Activated naive CD4-positive, alpha-beta T cell treated with anti-CD3 and anti-CD28 coated beads for 36 hours (primary cell): ENCODE measurements around the gene SAMD9. TPM values are rescaled to one million over a fixed set of nuclear protein-coding genes. Genes with fewer than 3 reads are reported as not detected.

ENCODE experiments used
- CTCF ChIA-PET: fragments of 350-600 bp; sonication (Branson Sonifier 250); formaldehyde crosslinking; loops from one replicate; lab custom pipeline; 2021; ENCODE audit warnings: antibody characterized with exemption; lab: Charles Lee
- DNase-seq: peaks from one replicate; pipeline ENCODE4 v3.0.0-alpha.2; 2020
- H3K27ac Mint-ChIP-seq: one replicate; pipeline ENCODE4 v1.8.0; 2021; ENCODE audit warnings: mild to moderate bottlenecking, mixed read lengths
- H3K27me3 Mint-ChIP-seq: one replicate; pipeline ENCODE4 v1.8.0; 2021; ENCODE audit warnings: low read depth, mixed read lengths
- H3K36me3 Mint-ChIP-seq: one replicate; pipeline ENCODE4 v1.8.0; 2021; ENCODE audit warnings: low read depth, mixed read lengths
- H3K4me1 Mint-ChIP-seq: one replicate; pipeline ENCODE4 v1.8.0; 2021; ENCODE audit warnings: low read depth, mixed read lengths
- H3K4me3 Mint-ChIP-seq: one replicate; pipeline ENCODE4 v1.8.0; 2021; ENCODE audit warnings: mild to moderate bottlenecking, moderate library complexity, mixed read lengths
- H3K9me3 Mint-ChIP-seq: one replicate; pipeline ENCODE4 v1.8.0; 2021; ENCODE audit warnings: mixed read lengths
- intact Hi-C: fragments of 100-400 bp; cut with micrococcal nuclease; formaldehyde crosslinking; loops from one replicate; pipeline ENCODE4 v1.15.1; 2023
- total RNA-seq, 2 experiments: library from RNA; stranded (reverse); gene quantifications; one replicate each; pipeline ENCODE4 v1.2.3, GENCODE V29; 2021

Gene SAMD9
- 1 to 10 TPM; 2.9 to 3.1 TPM for total RNA-seq

DNA sequence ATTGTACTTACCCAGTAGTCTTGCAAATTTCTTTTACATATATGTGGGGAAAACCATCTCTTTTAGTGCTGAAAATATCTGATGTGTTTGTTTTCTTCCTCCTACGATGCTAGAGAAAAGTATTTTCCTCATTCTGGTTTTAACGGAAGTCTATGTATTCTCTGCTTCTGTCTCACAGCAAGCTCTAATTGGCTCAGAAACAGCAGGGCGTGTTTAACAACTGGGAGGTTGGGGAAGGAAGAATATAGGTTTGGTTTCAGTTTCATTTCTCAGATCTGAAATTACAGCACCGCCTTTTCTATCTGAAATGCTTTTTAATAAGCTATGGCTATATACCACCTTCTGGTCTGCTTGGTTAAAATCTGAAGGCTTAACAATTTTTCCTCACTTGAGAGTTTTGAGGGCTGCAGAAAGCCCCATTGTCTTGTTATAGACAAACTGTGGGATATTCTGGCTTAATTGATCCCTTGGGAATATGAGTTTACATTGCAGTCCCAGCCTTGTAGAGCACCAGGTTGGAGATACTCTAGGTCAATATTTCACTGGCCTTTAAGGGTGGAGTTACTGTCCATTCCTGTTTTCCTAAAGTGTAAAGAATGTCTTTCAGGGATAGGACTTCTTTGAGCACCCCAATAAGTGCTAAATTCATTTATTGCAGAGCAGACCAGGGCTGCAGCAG lies at the start of gene SAMD9:
TSS of gene SAMD9 (minus strand) at position 128 of the 679 bp plus-strand sequence. CDS start 11,882 bp downstream, outside the sequence.
- intact Hi-C loops, result loop anchor here (1.0 to 5.0 kb wide), 13 partner anchors 30 to 670 kb away; partner anchors contain the start of genes CDK6, FAM133B, PEX1 and RBM48
- Mint-ChIP-seq H3K27ac (peak within 1 kb of the TSS; percentile 65), H3K4me1 (peaks cover 47% of the 10 kb centered on the region), H3K9me3 (peaks cover 19% of the 10 kb centered on the region), H3K27me3 (no peaks in the 10 kb centered on the region), H3K4me3 (peak within 1 kb of the TSS; percentile 71), H3K36me3 (peaks cover 23% of the 10 kb centered on the region)
- DNase-seq, result peak; percentile 70
- CTCF ChIA-PET, result interaction anchor here (0.9 kb wide), 2 partner anchors 16 to 28 kb away, joined by 3 read pairs; no protein-coding TSS in a partner anchor

DNA sequence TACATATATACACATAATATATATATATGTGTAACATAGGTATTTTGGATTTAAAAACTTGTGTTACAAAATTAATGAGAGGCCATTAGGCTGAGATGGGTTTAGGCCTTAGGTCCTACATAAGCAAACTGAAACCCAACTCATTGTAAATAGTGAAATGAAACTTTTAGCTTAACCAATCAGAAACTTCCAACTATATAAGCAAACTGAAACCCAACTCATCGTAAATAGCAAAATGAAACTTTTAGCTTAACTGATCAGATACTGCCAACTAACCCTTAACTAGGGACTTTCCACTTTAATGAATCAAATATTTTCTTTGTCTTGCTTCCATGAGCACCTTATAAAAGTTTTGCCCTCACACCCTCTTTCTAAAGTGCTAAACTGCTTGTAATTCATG lies 47.7 kb upstream of the SAMD9 start:
- H3K4me3 Mint-ChIP-seq, result no peak overlapping the region
- DNase-seq, result no peak
- H3K36me3 Mint-ChIP-seq, result no peaks in the 10 kb centered on the region
- intact Hi-C loops, result no loop called here
- H3K27me3 Mint-ChIP-seq, result no peaks in the 10 kb centered on the region
- CTCF ChIA-PET, result interaction anchor here (0.7 kb wide), 1 partner anchor 48 kb away, joined by 3 read pairs; no protein-coding TSS in a partner anchor
- peaks cover 2% of the 10 kb centered on the region for H3K4me1 Mint-ChIP-seq
- H3K9me3 Mint-ChIP-seq, result peaks cover 25% of the 10 kb centered on the region
- H3K27ac Mint-ChIP-seq, result no peak overlapping the region

DNA sequence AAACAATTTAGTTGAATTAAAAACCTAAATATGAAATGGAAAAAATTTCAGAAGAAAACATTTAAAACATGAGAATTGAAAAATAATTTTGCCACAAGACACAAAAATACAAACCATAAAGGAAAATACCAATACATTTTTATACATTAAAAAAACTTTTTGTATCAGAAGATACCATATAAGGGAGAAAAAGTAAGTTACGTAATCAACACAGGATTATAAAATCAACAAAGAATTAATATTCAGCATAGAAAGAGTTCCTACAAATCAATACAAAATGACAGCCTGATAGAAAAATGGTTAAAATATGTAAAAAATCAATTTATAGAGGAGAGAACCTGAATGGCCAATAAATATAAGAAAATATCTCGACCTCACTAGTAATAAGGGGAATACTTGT lies 47.0 kb upstream of the SAMD9 start:
- Mint-ChIP-seq H3K4me3 (no peak overlapping the region), H3K36me3 (no peaks in the 10 kb centered on the region), H3K27me3 (no peaks in the 10 kb centered on the region), H3K9me3 (peaks cover 25% of the 10 kb centered on the region), H3K4me1 (peaks cover 2% of the 10 kb centered on the region), H3K27ac (no peak overlapping the region)
- no peak for DNase-seq
- CTCF ChIA-PET, result no interaction called here
- intact Hi-C loops, result no loop called here

DNA sequence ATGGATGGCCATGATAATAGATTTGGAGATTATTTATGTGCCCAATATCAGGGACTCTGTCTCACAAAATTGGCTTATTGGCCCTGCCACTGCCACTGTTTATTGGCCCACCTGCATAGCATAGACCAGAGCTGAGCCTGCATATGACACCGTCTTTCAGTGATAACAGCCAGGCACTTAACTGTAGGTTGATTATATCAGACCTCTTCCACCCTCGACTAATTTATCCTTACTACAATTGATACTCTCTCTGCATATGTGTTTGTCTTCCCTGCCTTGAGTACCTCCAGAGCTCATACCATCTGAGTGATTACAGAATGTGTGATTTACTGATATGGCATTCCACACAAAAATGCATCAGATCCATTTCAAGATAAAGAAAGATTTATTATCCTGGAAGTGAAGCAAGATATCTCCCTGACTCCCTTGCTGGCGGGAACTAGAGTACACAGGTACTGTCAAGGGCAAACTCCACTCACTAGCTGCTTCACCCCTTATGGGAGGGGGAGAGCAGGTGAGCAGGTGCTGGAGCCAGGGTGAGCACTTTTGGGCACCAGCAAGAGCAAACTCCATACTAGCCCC lies 43.5 kb upstream of the SAMD9 start:
- H3K4me3 Mint-ChIP-seq, result no peak overlapping the region
- CTCF ChIA-PET, result no interaction called here

DNA sequence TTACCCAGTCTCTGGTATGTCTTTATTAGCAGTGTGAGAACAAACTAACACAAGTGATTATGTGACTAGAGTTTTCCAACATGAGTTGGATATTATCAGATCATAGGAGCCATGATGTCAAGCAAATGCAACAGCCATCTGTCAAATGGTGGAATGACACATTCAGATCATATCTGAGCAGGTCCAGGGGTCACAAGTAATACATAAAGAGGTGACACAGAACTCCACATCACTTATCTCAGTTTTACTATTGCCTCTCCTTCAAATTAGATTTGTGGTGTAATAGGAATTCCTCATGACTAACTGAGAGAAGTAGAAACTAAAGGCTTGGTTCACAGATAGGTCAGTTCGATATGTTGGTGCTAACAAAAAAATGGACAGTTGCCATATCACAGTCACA lies 42.6 kb upstream of the SAMD9 start:
- Mint-ChIP-seq H3K4me1 (no peaks in the 10 kb centered on the region), H3K9me3 (peaks cover 11% of the 10 kb centered on the region), H3K36me3 (no peaks in the 10 kb centered on the region), H3K4me3 (no peak overlapping the region), H3K27me3 (no peaks in the 10 kb centered on the region), H3K27ac (no peak overlapping the region)
- DNase-seq, result no peak
- CTCF ChIA-PET, result no interaction called here
- intact Hi-C loops, result no loop called here

More for the DNA sequence above, 43.5 kb upstream of the SAMD9 start:
- Mint-ChIP-seq H3K36me3 (no peaks in the 10 kb centered on the region), H3K27me3 (no peaks in the 10 kb centered on the region), H3K27ac (no peak overlapping the region), H3K9me3 (peaks cover 11% of the 10 kb centered on the region), H3K4me1 (peaks cover 2% of the 10 kb centered on the region)
- DNase-seq, result no peak
- intact Hi-C loops, result no loop called here

DNA sequence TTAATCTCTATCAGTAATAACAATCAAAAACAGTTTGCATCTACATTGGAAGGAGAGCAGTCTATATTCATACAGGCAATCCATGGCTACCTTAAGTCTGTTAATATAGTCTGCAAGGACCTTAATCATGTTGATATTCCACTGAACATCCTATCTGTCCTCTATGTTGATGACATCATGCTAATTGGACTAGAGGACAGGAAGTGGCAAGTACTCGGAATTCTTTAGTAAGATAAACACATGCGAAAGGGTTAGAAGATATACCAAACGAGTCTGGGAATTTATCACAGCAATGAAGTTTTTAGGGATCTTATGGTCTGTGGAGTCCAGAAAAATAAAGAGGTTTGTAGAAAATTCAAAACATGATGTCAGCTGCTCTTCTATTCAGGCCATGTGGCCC lies 41.7 kb upstream of the SAMD9 start:
- Mint-ChIP-seq H3K4me1 (no peaks in the 10 kb centered on the region), H3K27me3 (no peaks in the 10 kb centered on the region), H3K36me3 (no peaks in the 10 kb centered on the region), H3K9me3 (peaks cover 11% of the 10 kb centered on the region), H3K4me3 (no peak overlapping the region), H3K27ac (no peak overlapping the region)
- no peak for DNase-seq
- CTCF ChIA-PET, result no interaction called here
- intact Hi-C loops, result no loop called here

- intact Hi-C loops, result no loop called here
- DNase-seq, result no peak
- Mint-ChIP-seq H3K27me3 (no peaks in the 10 kb centered on the region), H3K27ac (no peak overlapping the region), H3K4me1 (no peaks in the 10 kb centered on the region), H3K4me3 (no peak overlapping the region), H3K36me3 (no peaks in the 10 kb centered on the region), H3K9me3 (peaks cover 3% of the 10 kb centered on the region)
- CTCF ChIA-PET, result no interaction called here
Observed at GRCh38 chr7:93156884-93157283, 39.1 kb upstream of the SAMD9 start.

- H3K36me3 Mint-ChIP-seq, result peaks cover 3% of the 10 kb centered on the region
- CTCF ChIA-PET, result interaction anchor here (1.3 kb wide), 1 partner anchor 78 kb away, joined by 3 read pairs; no protein-coding TSS in a partner anchor
- intact Hi-C loops, result no loop called here
- no peaks in the 10 kb centered on the region for H3K9me3 Mint-ChIP-seq
- H3K4me3 Mint-ChIP-seq, result no peak overlapping the region
- no peak overlapping the region for H3K27ac Mint-ChIP-seq
- H3K4me1 Mint-ChIP-seq, result peaks cover 22% of the 10 kb centered on the region
- H3K27me3 Mint-ChIP-seq, result no peaks in the 10 kb centered on the region
- DNase-seq, result no peak
Observed at GRCh38 chr7:93150200-93150835, 32.5 kb upstream of the SAMD9 start.

- CTCF ChIA-PET, result no interaction called here
- H3K27me3 Mint-ChIP-seq, result no peaks in the 10 kb centered on the region
- no peaks in the 10 kb centered on the region for H3K9me3 Mint-ChIP-seq
- H3K4me3 Mint-ChIP-seq, result peak overlapping the region; percentile 57
- H3K27ac Mint-ChIP-seq, result peak overlapping the region; percentile 76
- H3K36me3 Mint-ChIP-seq, result peaks cover 6% of the 10 kb centered on the region
- intact Hi-C loops, result loop anchor here (1.0 kb wide), 1 partner anchor 30 kb away; no protein-coding TSS in a partner anchor
- H3K4me1 Mint-ChIP-seq, result peaks cover 22% of the 10 kb centered on the region
- DNase-seq, result no peak
Observed at GRCh38 chr7:93148727-93149126, 30.9 kb upstream of the SAMD9 start.

DNA sequence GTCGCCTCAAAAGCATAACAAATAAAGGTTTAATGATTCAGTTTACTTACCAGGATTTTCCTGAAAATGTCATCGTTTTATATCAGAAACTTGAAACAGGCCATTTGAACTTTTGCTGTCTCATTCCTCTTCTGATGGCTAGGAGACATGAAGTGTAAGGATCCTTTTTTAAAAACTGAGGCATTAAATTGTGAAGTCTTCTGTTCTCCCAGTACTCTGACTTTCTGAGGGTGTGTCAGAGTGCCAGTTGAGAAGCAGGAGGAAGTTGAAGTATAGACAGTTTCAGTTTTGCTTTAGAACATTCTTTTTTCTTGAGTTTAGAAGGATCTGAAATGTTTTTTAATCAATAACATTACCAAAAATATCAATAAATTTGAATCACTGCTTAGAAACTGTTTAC lies 30.4 kb upstream of the SAMD9 start, which contains the start of gene SAMD9L:
TSS of gene SAMD9L (minus strand) at position 242 of the 400 bp plus-strand sequence. CDS start 12,414 bp downstream, outside the sequence.
- Mint-ChIP-seq H3K27ac (peak within 1 kb of the TSS; percentile 76), H3K27me3 (no peaks in the 10 kb centered on the region), H3K9me3 (no peaks in the 10 kb centered on the region), H3K4me1 (peaks cover 22% of the 10 kb centered on the region), H3K36me3 (peaks cover 9% of the 10 kb centered on the region), H3K4me3 (peak within 1 kb of the TSS; percentile 81)
- intact Hi-C loops, result loop anchor here (1.0 kb wide), 1 partner anchor 30 kb away; no protein-coding TSS in a partner anchor
- CTCF ChIA-PET, result no interaction called here
- DNase-seq, result no peak

DNA sequence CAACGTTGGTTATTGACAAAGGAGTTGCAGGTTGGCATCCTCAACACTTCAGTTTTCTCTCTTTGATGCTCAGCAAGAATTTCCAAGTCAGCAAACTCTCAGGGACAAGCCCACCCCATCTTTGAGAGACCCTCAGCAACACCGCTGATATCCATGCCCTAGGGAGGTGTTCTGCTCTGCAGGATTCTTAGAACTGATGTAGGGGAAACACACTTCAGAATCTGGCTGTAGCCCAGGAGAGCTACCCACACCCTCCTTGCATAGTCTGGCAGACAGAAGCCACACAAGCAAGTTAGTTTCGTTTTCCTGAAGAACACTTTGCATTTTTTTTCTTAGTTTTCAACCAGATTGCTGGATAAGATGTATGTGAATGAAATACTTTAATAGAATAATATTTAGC lies 29.6 kb upstream of the SAMD9 start:
- H3K27me3 Mint-ChIP-seq, result no peaks in the 10 kb centered on the region
- peaks cover 11% of the 10 kb centered on the region for H3K36me3 Mint-ChIP-seq
- intact Hi-C loops, result loop anchor here (1.0 to 2.0 kb wide), 4 partner anchors 37 to 313 kb away; partner anchors contain the start of gene VPS50
- peak; percentile 54 for DNase-seq
- peak overlapping the region; percentile 81 for H3K4me3 Mint-ChIP-seq
- H3K27ac Mint-ChIP-seq, result peak overlapping the region; percentile 43
- H3K9me3 Mint-ChIP-seq, result no peaks in the 10 kb centered on the region
- H3K4me1 Mint-ChIP-seq, result peaks cover 22% of the 10 kb centered on the region
- CTCF ChIA-PET, result no interaction called here

- peak; percentile 27 for DNase-seq
- intact Hi-C loops, result loop anchor here (1.0 to 2.0 kb wide), 4 partner anchors 38 to 312 kb away; partner anchors contain the start of gene VPS50
- CTCF ChIA-PET, result interaction anchor here (1.1 kb wide), 1 partner anchor 29 kb away, joined by 3 read pairs; the partner anchor contains the start of gene SAMD9
- no peaks in the 10 kb centered on the region for H3K9me3 Mint-ChIP-seq
- peaks cover 13% of the 10 kb centered on the region for H3K36me3 Mint-ChIP-seq
- peak overlapping the region; percentile 81 for H3K4me3 Mint-ChIP-seq
- peak overlapping the region; percentile 43 for H3K27ac Mint-ChIP-seq
- no peaks in the 10 kb centered on the region for H3K27me3 Mint-ChIP-seq
- H3K4me1 Mint-ChIP-seq, result peaks cover 22% of the 10 kb centered on the region
Observed at GRCh38 chr7:93146472-93147141, 28.8 kb upstream of the SAMD9 start.
